Stimulated activated CD4-positive, alpha-beta T cell treated with anti-CD3 and anti-CD28 coated beads, Interleukin-1b, Interleukin-23, amount 100 ng/mL, for 48 hours (primary cell): ENCODE measurements around the gene ACSL6.

ENCODE experiments used
- DNase-seq: peaks from one replicate; pipeline ENCODE4 v3.0.0-alpha.2; 2020

ACSL6 gene

GRCh38 chr5:132011622-132012343 is at the start of gene ACSL6:
ACSL6 (minus strand) TSS chr5:132011658; CDS start chr5:132011553, 105 bp downstream.
- no peak for DNase-seq

- no peak for DNase-seq
These were observed 49.2 kb upstream of the ACSL6 start, which contains the start of gene IL3 for GRCh38 chr5:132060501-132061161. IL3 (plus strand) TSS chr5:132060655; CDS start chr5:132060707, 52 bp downstream.

GRCh38 chr5:132059696-132060500 is 48.4 kb upstream of the ACSL6 start:
- no peak for DNase-seq

GRCh38 chr5:132059043-132059695 is 47.7 kb upstream of the ACSL6 start:
- no peak for DNase-seq

- DNase-seq = no peak
These were observed 47.2 kb upstream of the ACSL6 start for GRCh38 chr5:132058646-132059042.

- DNase-seq = no peak
These were observed 46.2 kb upstream of the ACSL6 start for GRCh38 chr5:132057498-132058255.

- no peak for DNase-seq
These were observed 45.4 kb upstream of the ACSL6 start for GRCh38 chr5:132056610-132057497.

GRCh38 chr5:132055808-132056609 is 44.6 kb upstream of the ACSL6 start:
- peak; percentile 37 for DNase-seq

GRCh38 chr5:132055441-132055807 is 44.0 kb upstream of the ACSL6 start:
- DNase-seq = no peak

GRCh38 chr5:132054697-132055440 is 43.4 kb upstream of the ACSL6 start:
- no peak for DNase-seq

- DNase-seq = no peak
These were observed 42.7 kb upstream of the ACSL6 start for GRCh38 chr5:132054031-132054696.

- DNase-seq = no peak
These were observed 42.0 kb upstream of the ACSL6 start for GRCh38 chr5:132053483-132053882.

GRCh38 chr5:132052520-132052919 is 41.1 kb upstream of the ACSL6 start:
- no peak for DNase-seq

- no peak for DNase-seq
These were observed 39.4 kb upstream of the ACSL6 start for GRCh38 chr5:132050661-132051552.

GRCh38 chr5:132050136-132050535 is 38.7 kb upstream of the ACSL6 start:
- no peak for DNase-seq

GRCh38 chr5:132049559-132049958 is 38.1 kb upstream of the ACSL6 start:
- DNase-seq = no peak

- DNase-seq = no peak
These were observed 37.6 kb upstream of the ACSL6 start for GRCh38 chr5:132049093-132049492.

- DNase-seq = no peak
These were observed 35.4 kb upstream of the ACSL6 start for GRCh38 chr5:132046880-132047299.
